Neural cell (in vitro differentiated cells): ENCODE measurements around the gene CADPS2. TPM values are rescaled to one million over a fixed set of nuclear protein-coding genes. Genes with fewer than 3 reads are reported as not detected.
A peak's percentile ranks its signal among the peaks of the same experiment; 100 is the strongest.

Experiments
- H2AFZ ChIP-seq: fragments of 200-600, 300-800 bp; sonication (generic), shearing (Covaris generic); 2 replicates; pipeline ENCODE4 v1.6.0; 2014; ENCODE audit warnings: low read depth, mild to moderate bottlenecking, antibody characterized with exemption, low read length, moderate library complexity
- H3F3A ChIP-seq: fragments of 200-600 bp; shearing (Covaris generic); 2 replicates; pipeline ENCODE4 v1.6.1; 2016; ENCODE audit warnings: mild to moderate bottlenecking, moderate library complexity, mixed read lengths, antibody characterized with exemption, low read length; ENCODE audit not compliant: insufficient read depth, poor library complexity, severe bottlenecking
- H3K27ac ChIP-seq: fragments of 200-600, 300-800 bp; sonication (generic), shearing (Covaris generic); 2 replicates; pipeline ENCODE4 v1.5.1; 2014; ENCODE audit warnings: mild to moderate bottlenecking, low read length, moderate library complexity
- H3K27me3 ChIP-seq: fragments of 300-800, 200-600 bp; sonication (generic), shearing (Covaris generic); 2 replicates; pipeline ENCODE4 v1.6.0; 2014; ENCODE audit warnings: mild to moderate bottlenecking, low read depth, low read length, moderate library complexity; ENCODE audit not compliant: insufficient read depth
- H3K36me3 ChIP-seq: fragments of 300-800, 200-600 bp; sonication (generic), shearing (Covaris generic); 2 replicates; pipeline ENCODE4 v1.5.1; 2014; ENCODE audit warnings: mild to moderate bottlenecking, antibody characterized with exemption, low read length, moderate library complexity; ENCODE audit not compliant: insufficient read depth
- H3K4me2 ChIP-seq: fragments of 300-800, 200-600 bp; sonication (generic), shearing (Covaris generic); 2 replicates; pipeline ENCODE4 v1.6.0; 2014; ENCODE audit warnings: mild to moderate bottlenecking, low read length
- H3K4me3 ChIP-seq: fragments of 300-800, 200-600 bp; sonication (generic), shearing (Covaris generic); 2 replicates; pipeline ENCODE4 v1.5.1; 2014; ENCODE audit warnings: mild to moderate bottlenecking, low read length, moderate library complexity
- H3K79me2 ChIP-seq: fragments of 200-600 bp; shearing (Covaris generic); replicated peaks from 2 replicates; pipeline ENCODE4 v1.6.0; 2014; ENCODE audit warnings: mild to moderate bottlenecking, low read length, moderate library complexity; ENCODE audit not compliant: insufficient read depth
- H3K9ac ChIP-seq: fragments of 300-800, 200-600 bp; sonication (generic), shearing (Covaris generic); 2 replicates; pipeline ENCODE4 v1.6.1; 2016; ENCODE audit warnings: mild to moderate bottlenecking, low read length, mixed read lengths
- H3K9me2 ChIP-seq: fragments of 200-600 bp; shearing (Covaris generic); 2 replicates; pipeline ENCODE4 v1.6.1; 2016; ENCODE audit warnings: mild to moderate bottlenecking, low read length, mixed read lengths; ENCODE audit not compliant: insufficient read depth
- H3K9me3 ChIP-seq: fragments of 200-600, 300-800 bp; sonication (generic), shearing (Covaris generic); 2 replicates; pipeline ENCODE4 v1.6.1; 2016; ENCODE audit warnings: mild to moderate bottlenecking, mixed run types, low read length, moderate library complexity, mixed read lengths
- H4K20me1 ChIP-seq: fragments of 200-600 bp; shearing (Covaris generic); 2 replicates; pipeline ENCODE4 v1.6.1; 2016; ENCODE audit warnings: mild to moderate bottlenecking, mixed run types; ENCODE audit not compliant: insufficient read depth
- EP300 ChIP-seq: fragments of 450-650 bp; conservative IDR thresholded peaks from 2 replicates; pipeline ENCODE4 v1.6.1; 2014; ENCODE audit warnings: antibody characterized with exemption, mild to moderate bottlenecking, moderate library complexity; ENCODE audit not compliant: poor library complexity, severe bottlenecking
- EZH2 ChIP-seq: fragments of 200-600, 300-800 bp; shearing (Covaris generic), sonication (generic); IDR thresholded peaks from 2 replicates; pipeline ENCODE4 v1.6.1; 2014; ENCODE audit warnings: antibody characterized with exemption, low read length, borderline replicate concordance, mild to moderate bottlenecking; ENCODE audit not compliant: insufficient read depth, poor library complexity, severe bottlenecking
- MXI1 ChIP-seq: fragments of 450-650 bp; conservative IDR thresholded peaks from 2 replicates; pipeline ENCODE4 v1.6.1; 2014; ENCODE audit warnings: antibody characterized with exemption, mild to moderate bottlenecking; ENCODE audit not compliant: poor library complexity, severe bottlenecking
- POLR2AphosphoS5 ChIP-seq: IDR thresholded peaks from 2 replicates; pipeline ENCODE4 v1.6.1; 2012
- RAD21 ChIP-seq: fragments of 450-650 bp; conservative IDR thresholded peaks from 2 replicates; pipeline ENCODE4 v1.6.1; 2014; ENCODE audit warnings: antibody characterized with exemption, mild to moderate bottlenecking, moderate library complexity
- REST ChIP-seq: IDR thresholded peaks from 2 replicates; pipeline ENCODE4 v1.6.1; 2012; ENCODE audit warnings: borderline replicate concordance
- SMC3 ChIP-seq: fragments of 450-650 bp; conservative IDR thresholded peaks from 2 replicates; pipeline ENCODE4 v1.6.1; 2014; ENCODE audit warnings: antibody characterized with exemption, mild to moderate bottlenecking, moderate library complexity; ENCODE audit not compliant: poor library complexity
- TAF1 ChIP-seq: IDR thresholded peaks from 2 replicates; pipeline ENCODE4 v1.6.1; 2012; ENCODE audit warnings: low read depth
- polyA plus RNA-seq: library from polyadenylated mRNA; depleted of rRNA; stranded (reverse); fragments of >200 nt; gene quantifications from 2 replicates; pipeline ENCODE4 v1.2.3, GENCODE V29; 2014
- TF ChIP-seq, protein P1 (sequence below): fragments of 450-650 bp; IDR thresholded peaks from 2 replicates; pipeline ENCODE4 v1.5.1; 2014; ENCODE audit warnings: antibody characterized with exemption, mild to moderate bottlenecking, moderate library complexity; ENCODE audit not compliant: poor library complexity, severe bottlenecking

The CADPS2 gene
- polyA plus RNA-seq, 1 donor from 2014 or later, result 5.9 TPM

GRCh38 chr7:122305475-122306319, 580.6 kb downstream of the CADPS2 start:
- Histone ChIP-seq H3K9ac (peak overlapping the region; percentile 52), H4K20me1 (no peaks in the 10 kb centered on the region), H3K9me3 (no peaks in the 10 kb centered on the region), H3K9me2 (no peaks in the 10 kb centered on the region), H3K79me2 (peaks cover 99% of the 10 kb centered on the region), H3F3A (peaks cover 3% of the 10 kb centered on the region), H3K36me3 (no peaks in the 10 kb centered on the region), H3K27me3 (peaks cover 100% of the 10 kb centered on the region), H2AFZ (no peak overlapping the region), H3K27ac (no peak overlapping the region), H3K4me3 (peak overlapping the region; percentile 86), H3K4me2 (peak overlapping the region; percentile 67)
- TF ChIP-seq MXI1, result peak; percentile 37
- TF ChIP-seq REST, result no peak
- TF ChIP-seq POLR2AphosphoS5, result peak; percentile 36
- peak; percentile 5 for TF ChIP-seq RAD21
- TF ChIP-seq, protein P1, sequence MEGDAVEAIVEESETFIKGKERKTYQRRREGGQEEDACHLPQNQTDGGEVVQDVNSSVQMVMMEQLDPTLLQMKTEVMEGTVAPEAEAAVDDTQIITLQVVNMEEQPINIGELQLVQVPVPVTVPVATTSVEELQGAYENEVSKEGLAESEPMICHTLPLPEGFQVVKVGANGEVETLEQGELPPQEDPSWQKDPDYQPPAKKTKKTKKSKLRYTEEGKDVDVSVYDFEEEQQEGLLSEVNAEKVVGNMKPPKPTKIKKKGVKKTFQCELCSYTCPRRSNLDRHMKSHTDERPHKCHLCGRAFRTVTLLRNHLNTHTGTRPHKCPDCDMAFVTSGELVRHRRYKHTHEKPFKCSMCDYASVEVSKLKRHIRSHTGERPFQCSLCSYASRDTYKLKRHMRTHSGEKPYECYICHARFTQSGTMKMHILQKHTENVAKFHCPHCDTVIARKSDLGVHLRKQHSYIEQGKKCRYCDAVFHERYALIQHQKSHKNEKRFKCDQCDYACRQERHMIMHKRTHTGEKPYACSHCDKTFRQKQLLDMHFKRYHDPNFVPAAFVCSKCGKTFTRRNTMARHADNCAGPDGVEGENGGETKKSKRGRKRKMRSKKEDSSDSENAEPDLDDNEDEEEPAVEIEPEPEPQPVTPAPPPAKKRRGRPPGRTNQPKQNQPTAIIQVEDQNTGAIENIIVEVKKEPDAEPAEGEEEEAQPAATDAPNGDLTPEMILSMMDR, result peak; percentile 24

- TF ChIP-seq POLR2AphosphoS5 (no peak), TAF1 (no peak), EP300 (no peak), RAD21 (no peak), EZH2 (no peak), SMC3 (no peak), REST (no peak), MXI1 (no peak)
- TF ChIP-seq, protein P1, result no peak
- Histone ChIP-seq H3K27me3 (peaks cover 100% of the 10 kb centered on the region), H4K20me1 (no peaks in the 10 kb centered on the region), H3K27ac (no peak overlapping the region), H3K79me2 (peaks cover 99% of the 10 kb centered on the region), H3K4me3 (peak overlapping the region; percentile 86), H2AFZ (no peak overlapping the region), H3K9me3 (no peaks in the 10 kb centered on the region), H3K36me3 (no peaks in the 10 kb centered on the region), H3K9ac (peak overlapping the region; percentile 52), H3K9me2 (no peaks in the 10 kb centered on the region), H3K4me2 (peak overlapping the region; percentile 67), H3F3A (no peaks in the 10 kb centered on the region)
Measured at GRCh38 chr7:122304996-122305421, 581.3 kb downstream of the CADPS2 start.
